ENCODE results near the gene ARIH2.

The ARIH2 gene

DNA sequence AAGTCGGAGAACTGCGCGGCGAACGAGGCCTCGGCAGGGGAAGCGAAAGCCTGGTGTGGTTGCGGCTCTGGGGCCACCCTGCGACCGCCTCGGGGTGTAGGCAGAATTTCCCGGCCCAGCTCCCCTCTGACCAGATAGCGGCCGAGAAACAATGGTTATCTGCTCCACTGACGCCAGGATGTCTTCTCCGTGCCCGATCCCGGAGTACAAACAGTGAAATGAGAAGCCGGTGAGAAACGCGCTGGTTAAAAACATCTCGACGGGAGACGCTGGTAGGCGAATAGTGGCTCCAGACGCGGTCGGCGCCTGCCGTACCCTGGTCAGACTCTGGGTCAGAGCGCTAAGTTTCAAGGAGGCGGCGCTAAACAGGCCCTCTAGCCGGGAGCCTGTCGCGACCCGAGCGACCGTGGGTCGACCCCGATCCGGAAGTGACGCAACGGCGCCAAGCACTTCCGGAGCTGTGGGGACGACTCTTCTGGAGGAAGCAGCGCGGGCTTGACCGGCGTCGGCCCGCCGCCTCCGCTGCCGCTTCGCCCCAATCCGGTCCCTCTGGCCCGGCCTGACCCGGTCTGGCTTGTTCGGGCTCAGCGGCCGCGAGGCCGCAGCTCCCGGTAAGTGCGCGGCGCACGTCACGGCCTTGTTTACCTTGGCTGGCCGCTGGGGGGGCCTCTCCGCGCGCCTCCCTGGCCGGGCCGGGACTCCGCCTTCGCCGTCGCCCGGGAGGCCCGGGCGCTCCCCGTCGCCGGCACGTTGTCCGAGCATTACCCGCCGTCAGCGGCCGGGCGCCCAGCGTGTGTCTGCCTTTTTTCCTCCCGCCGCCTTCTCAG, at the start of gene ARIH2:
TSS of gene ARIH2 (plus strand) at position 455 of the 827 bp plus-strand sequence. CDS start 8,717 bp downstream, outside the sequence.
- peaks cover 20 to 24% (median 22%) of the 10 kb centered on the region in 11 experiments for H3K36me3 ChIP-seq
- H3K4me3 ChIP-seq: peak within 1 kb of the TSS; percentile 75 to 96 (median 88)
- H3K9me3 ChIP-seq (replicated peaks in 1 of 11): no peaks in the 10 kb centered on the region
- TF ChIP-seq Cebpa-rat (IDR thresholded peaks at IDR 0.05): peak in 4 of 11 experiments; percentile 43 to 72 (median 44); a peak in 3 of 22 replicates
- H3K9ac ChIP-seq: peak within 1 kb of the TSS; percentile 88 to 99 (median 96)
- H3K4me1 ChIP-seq: peaks cover 23 to 38% (median 29%) of the 10 kb centered on the region in 10 experiments
- peak within 1 kb of the TSS; percentile 84 to 98 (median 96) for H3K27ac ChIP-seq
- H3K4me2 ChIP-seq: peak within 1 kb of the TSS; percentile 65 to 94 (median 84)
- peaks cover 26 to 48% (median 39%) of the 10 kb centered on the region in 11 experiments; a peak in 20 of 22 replicates for H4K20me1 ChIP-seq
- no peaks in the 10 kb centered on the region for H3K27me3 ChIP-seq

DNA sequence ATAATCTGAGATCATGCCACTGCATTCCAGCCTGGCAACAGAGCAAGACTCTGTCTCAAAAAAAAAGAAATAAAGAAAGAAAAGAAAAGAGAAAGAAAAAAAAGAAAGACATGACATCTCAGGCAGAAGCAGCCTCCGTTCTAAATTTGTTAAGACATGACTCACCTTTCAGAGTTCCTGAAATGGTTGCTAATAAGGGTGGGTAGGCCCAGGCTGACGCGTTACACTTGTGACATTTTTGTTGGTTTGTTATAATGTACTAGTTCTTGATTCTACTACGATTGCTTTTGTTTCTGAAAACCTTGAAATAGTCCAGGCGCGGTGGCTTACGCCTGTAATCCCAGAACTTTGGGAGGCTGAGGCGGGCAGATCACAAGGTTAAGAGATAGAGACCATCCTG, 41.0 kb upstream of the ARIH2 start:
- Histone ChIP-seq H3K4me3 (no peak overlapping the region), H3K36me3 (peaks cover 0 to 38% (median 26%) of the 10 kb centered on the region in 11 experiments; a peak in 16 of 22 replicates), H3K4me1 (peaks cover 0 to 25% (median 2%) of the 10 kb centered on the region in 10 experiments; a peak in 7 of 20 replicates), H3K27ac (no peak overlapping the region), H4K20me1 (no peaks in the 10 kb centered on the region), H3K9me3 (replicated peaks in 1 of 11) (no peaks in the 10 kb centered on the region), H3K9ac (no peak overlapping the region), H3K27me3 (no peaks in the 10 kb centered on the region), H3K4me2 (peak overlapping the region in 2 of 11 experiments; percentile 12 to 37; a peak in 3 of 22 replicates)
- TF ChIP-seq Cebpa-rat (IDR thresholded peaks at IDR 0.05): no peak

DNA sequence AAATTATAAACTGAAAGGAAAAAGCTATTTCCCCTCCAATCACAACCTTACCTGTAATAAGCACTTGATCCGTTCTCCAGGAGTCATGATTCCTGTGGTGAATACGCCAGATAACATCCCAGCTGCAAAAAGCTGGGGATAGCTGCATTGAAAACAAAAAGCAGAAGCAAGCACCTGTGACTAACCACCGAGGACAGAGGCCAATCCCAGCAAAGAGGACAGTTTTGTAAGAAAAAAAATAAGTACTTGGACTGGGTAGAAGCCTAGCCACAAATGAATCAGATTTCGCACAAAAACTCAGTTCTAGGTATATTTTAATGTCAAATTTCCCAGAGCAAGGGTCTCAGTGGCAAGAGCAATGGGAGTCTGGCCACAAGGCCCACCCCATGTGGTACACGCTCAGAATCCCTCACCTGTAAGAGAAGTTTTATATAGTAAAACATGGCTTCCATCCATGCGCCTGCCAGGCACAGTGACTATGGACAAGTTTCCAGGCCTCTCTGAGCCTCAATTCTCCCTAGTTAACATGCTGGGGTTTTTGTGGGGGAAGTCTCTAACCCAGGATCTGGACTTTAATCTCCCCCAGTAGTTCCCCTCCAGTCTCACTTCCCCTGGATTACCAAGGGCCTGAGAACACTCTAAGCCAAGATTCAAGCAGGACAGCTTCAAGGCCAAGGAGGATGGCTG, 39.2 kb upstream of the ARIH2 start:
- Histone ChIP-seq H3K27me3 (no peaks in the 10 kb centered on the region), H4K20me1 (no peaks in the 10 kb centered on the region), H3K27ac (no peak overlapping the region), H3K4me3 (no peak overlapping the region), H3K9ac (no peak overlapping the region), H3K4me1 (peaks cover 0 to 25% (median 2%) of the 10 kb centered on the region in 10 experiments; a peak in 7 of 20 replicates), H3K4me2 (peak overlapping the region in 2 of 11 experiments; percentile 55 to 58; a peak in 4 of 22 replicates), H3K9me3 (replicated peaks in 1 of 11) (no peaks in the 10 kb centered on the region), H3K36me3 (peaks cover 7 to 51% (median 32%) of the 10 kb centered on the region in 11 experiments; a peak in 20 of 22 replicates)
- TF ChIP-seq Cebpa-rat (IDR thresholded peaks at IDR 0.05): no peak

DNA sequence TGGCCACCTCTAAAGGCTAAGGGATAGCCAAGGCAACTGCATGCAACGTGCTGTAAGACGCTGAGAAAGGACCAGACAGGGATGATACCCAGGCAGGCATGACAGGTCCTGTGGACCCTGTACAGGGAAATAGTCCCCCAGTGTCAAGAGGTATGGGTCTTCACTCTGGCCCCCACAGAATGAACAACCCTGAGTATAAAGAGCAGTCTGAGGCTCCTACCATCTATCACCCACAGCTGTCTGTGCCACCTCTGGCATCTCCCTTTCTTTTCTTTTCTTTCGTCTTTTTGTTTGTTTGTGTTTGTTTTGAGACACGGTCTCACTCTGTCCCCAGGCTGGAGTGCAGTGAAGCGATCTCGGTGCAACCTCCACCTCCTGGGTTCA, 38.7 kb upstream of the ARIH2 start:
- TF ChIP-seq Cebpa-rat (IDR thresholded peaks at IDR 0.05): no peak
- peaks cover 0 to 25% (median 2%) of the 10 kb centered on the region in 10 experiments; a peak in 7 of 20 replicates for H3K4me1 ChIP-seq
- no peaks in the 10 kb centered on the region for H4K20me1 ChIP-seq
- peak overlapping the region in 2 of 11 experiments; percentile 55 to 58; a peak in 4 of 22 replicates for H3K4me2 ChIP-seq
- H3K9ac ChIP-seq: no peak overlapping the region
- H3K4me3 ChIP-seq: no peak overlapping the region
- no peaks in the 10 kb centered on the region for H3K9me3 ChIP-seq (replicated peaks in 1 of 11)
- no peak overlapping the region for H3K27ac ChIP-seq
- no peaks in the 10 kb centered on the region for H3K27me3 ChIP-seq
- peaks cover 9 to 53% (median 35%) of the 10 kb centered on the region in 11 experiments; a peak in 20 of 22 replicates for H3K36me3 ChIP-seq

DNA sequence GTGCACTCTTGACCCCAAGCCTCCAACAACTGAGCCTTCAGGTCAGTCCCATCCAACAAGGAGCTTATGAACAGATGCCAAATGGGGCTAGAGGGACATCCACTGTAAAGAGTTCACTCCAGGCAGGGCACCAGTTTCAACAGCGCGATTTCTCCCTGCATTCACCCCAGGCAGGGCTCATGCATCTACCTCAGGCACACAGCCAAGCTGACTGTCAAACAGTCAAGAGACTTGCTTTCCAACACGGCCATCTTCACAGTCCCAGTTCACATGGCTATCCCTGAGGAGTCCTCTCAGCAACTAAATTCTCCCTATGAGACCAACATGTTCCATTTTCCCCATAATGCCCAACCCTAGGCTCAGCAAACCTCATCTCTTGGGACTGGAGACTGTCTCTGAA, 37.6 kb upstream of the ARIH2 start:
- Histone ChIP-seq H3K27me3 (no peaks in the 10 kb centered on the region), H3K9me3 (replicated peaks in 1 of 11) (no peaks in the 10 kb centered on the region), H3K4me2 (no peak overlapping the region), H3K9ac (no peak overlapping the region), H4K20me1 (no peaks in the 10 kb centered on the region), H3K4me1 (peaks cover 0 to 25% (median 2%) of the 10 kb centered on the region in 10 experiments; a peak in 7 of 20 replicates), H3K36me3 (peaks cover 11 to 54% (median 38%) of the 10 kb centered on the region in 11 experiments; a peak in 20 of 22 replicates), H3K4me3 (no peak overlapping the region), H3K27ac (no peak overlapping the region)
- TF ChIP-seq Cebpa-rat (IDR thresholded peaks at IDR 0.05): no peak

DNA sequence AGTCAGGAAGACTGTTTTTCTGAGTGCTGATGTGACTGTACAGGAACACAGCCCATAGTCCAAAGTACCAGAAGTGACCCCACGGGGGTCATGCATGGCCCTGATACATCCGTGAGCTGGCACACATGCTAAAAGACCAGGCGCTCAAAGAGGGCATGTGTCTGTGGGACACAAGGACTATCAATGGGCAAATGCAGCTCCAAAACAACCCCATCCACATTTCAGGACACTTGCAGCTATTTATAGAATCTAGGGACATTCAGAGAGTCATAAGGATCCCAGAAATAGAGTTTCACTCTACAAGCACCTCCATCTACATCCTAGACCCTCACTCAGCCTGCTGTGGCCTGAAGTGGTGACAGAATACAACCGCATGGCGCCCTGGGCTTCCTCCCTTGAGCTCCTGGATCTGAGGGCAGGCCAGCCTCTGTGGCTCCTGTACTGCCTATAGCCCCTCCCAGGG, 37.0 kb upstream of the ARIH2 start:
- H3K4me2 ChIP-seq: no peak overlapping the region
- no peaks in the 10 kb centered on the region for H3K27me3 ChIP-seq
- no peak overlapping the region for H3K9ac ChIP-seq
- no peak overlapping the region for H3K27ac ChIP-seq
- H3K9me3 ChIP-seq (replicated peaks in 1 of 11): no peaks in the 10 kb centered on the region
- no peak for TF ChIP-seq Cebpa-rat (IDR thresholded peaks at IDR 0.05)
- no peak overlapping the region for H3K4me3 ChIP-seq
- peaks cover 11 to 54% (median 38%) of the 10 kb centered on the region in 11 experiments; a peak in 20 of 22 replicates for H3K36me3 ChIP-seq
- H4K20me1 ChIP-seq: no peaks in the 10 kb centered on the region
- H3K4me1 ChIP-seq: peaks cover 0 to 25% (median 2%) of the 10 kb centered on the region in 10 experiments; a peak in 7 of 20 replicates

DNA sequence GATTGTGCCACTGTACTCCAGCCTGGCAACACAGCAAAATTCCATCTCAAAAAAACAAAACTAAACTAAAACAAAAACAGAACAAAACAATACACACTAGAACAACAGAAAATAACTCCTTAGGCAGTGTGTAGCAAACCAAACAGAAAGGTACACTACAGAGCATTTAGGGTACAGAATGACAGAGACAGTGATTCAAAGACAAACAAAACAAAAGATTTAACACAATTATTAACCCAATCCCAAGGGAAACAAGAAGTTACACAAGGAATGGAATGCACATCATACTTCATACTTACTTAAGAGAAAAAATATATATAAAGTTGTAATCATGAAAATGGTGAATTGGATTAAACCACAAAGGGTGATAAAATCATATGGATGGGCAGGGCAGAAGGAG, 32.9 kb upstream of the ARIH2 start:
- no peak overlapping the region for H3K4me2 ChIP-seq
- no peak for TF ChIP-seq Cebpa-rat (IDR thresholded peaks at IDR 0.05)
- H3K9ac ChIP-seq: no peak overlapping the region
- no peaks in the 10 kb centered on the region for H3K9me3 ChIP-seq (replicated peaks in 1 of 11)
- no peak overlapping the region for H3K4me3 ChIP-seq
- H3K36me3 ChIP-seq: peaks cover 7 to 57% (median 35%) of the 10 kb centered on the region in 11 experiments; a peak in 21 of 22 replicates
- no peak overlapping the region for H3K27ac ChIP-seq
- H3K27me3 ChIP-seq: no peaks in the 10 kb centered on the region
- H3K4me1 ChIP-seq: no peaks in the 10 kb centered on the region
- no peaks in the 10 kb centered on the region for H4K20me1 ChIP-seq

DNA sequence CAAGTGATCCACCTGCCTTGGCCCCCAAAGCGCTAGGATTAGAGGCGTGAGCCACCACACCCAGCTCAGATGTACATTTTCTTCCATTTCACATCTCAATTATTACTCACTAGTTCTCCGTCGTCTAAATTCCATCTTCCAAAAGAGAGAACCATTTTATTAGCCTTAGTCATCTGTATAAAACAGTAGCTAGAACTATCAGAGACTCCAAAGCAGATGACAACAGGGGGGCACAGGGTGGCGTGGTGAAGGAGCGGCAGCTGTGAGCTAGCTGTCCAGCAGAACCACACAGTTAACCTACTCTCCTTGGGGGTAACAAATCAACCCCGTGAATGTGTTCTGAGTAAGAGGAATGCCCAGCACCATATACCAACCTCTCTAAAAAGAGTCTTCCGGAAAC, 27.0 kb upstream of the ARIH2 start:
- TF ChIP-seq Cebpa-rat (IDR thresholded peaks at IDR 0.05): no peak
- H4K20me1 ChIP-seq: no peaks in the 10 kb centered on the region

DNA sequence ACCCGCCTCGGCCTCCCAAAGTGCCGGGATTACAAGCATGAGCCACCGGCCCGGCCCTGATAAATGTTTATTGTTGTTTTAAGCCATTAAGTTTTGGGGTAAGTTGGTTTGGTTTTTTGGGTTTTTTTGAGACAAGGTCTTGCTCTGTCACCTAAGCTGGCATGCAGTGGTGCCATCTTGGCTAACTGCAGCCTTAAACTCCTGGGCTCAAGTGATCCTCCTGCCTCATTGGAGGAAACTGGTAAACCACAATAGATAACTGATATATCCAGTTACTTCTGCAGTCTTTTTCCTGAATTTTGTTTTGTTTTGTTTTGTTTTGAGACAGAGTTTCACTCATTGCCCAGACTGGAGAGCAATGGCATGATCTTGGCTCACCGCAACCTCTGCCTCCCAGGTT, 24.1 kb upstream of the ARIH2 start:
- TF ChIP-seq Cebpa-rat (IDR thresholded peaks at IDR 0.05): no peak
- H3K9ac ChIP-seq: no peak overlapping the region
- H3K27me3 ChIP-seq: no peaks in the 10 kb centered on the region
- no peak overlapping the region for H3K4me3 ChIP-seq
- H3K36me3 ChIP-seq: peaks cover 6 to 15% (median 13%) of the 10 kb centered on the region in 11 experiments; a peak in 16 of 22 replicates
- peak overlapping the region in 4 of 11 experiments; percentile 0 to 32 (median 12); a peak in 3 of 22 replicates for H3K4me2 ChIP-seq
- no peaks in the 10 kb centered on the region for H3K9me3 ChIP-seq (replicated peaks in 1 of 11)
- no peak overlapping the region for H3K27ac ChIP-seq
- no peaks in the 10 kb centered on the region for H4K20me1 ChIP-seq
- peaks cover 25 to 39% (median 34%) of the 10 kb centered on the region in 10 experiments for H3K4me1 ChIP-seq

More for the DNA sequence above, 27.0 kb upstream of the ARIH2 start:
- Histone ChIP-seq H3K27me3 (no peaks in the 10 kb centered on the region), H3K9ac (no peak overlapping the region), H3K4me2 (no peak overlapping the region), H3K27ac (no peak overlapping the region), H3K4me3 (no peak overlapping the region), H3K36me3 (peaks cover 7 to 27% (median 16%) of the 10 kb centered on the region in 11 experiments; a peak in 17 of 22 replicates), H3K4me1 (peaks cover 2 to 12% (median 10%) of the 10 kb centered on the region in 10 experiments; a peak in 19 of 20 replicates), H3K9me3 (replicated peaks in 1 of 11) (no peaks in the 10 kb centered on the region)
